SK-N-SH (cell line): ENCODE measurements around the gene FLNA. TPM values are rescaled to one million over a fixed set of nuclear protein-coding genes. Genes with fewer than 3 reads are reported as not detected.

Experiments used
- CTCF ChIA-PET: fragments of 300-600, 350-600 bp; formaldehyde crosslinking; extraction: SDS; loops from one replicate; lab custom pipeline; 2021; lab: Yijun Ruan, JAX
- POLR2A ChIA-PET: fragments of 350-600 bp; sonication (Branson Sonifier 250); formaldehyde crosslinking; extraction: SDS; loops from one replicate; lab custom pipeline; 2020; ENCODE audit warnings: antibody characterized with exemption, inconsistent platforms; lab: Yijun Ruan, JAX
- DNase-seq: peaks from one replicate; pipeline ENCODE4 v3.0.0; 2012
- H2AFZ ChIP-seq: fragments of 200-600 bp; sonication (generic); 2 replicates; pipeline ENCODE4 v1.8.1; 2016; ENCODE audit warnings: antibody characterized with exemption, mild to moderate bottlenecking, low read depth
- H3F3A ChIP-seq: fragments of 200-600 bp; sonication (generic); replicated peaks from 2 replicates; pipeline ENCODE3; 2016; ENCODE audit warnings: antibody characterized with exemption, mild to moderate bottlenecking; ENCODE audit not compliant: insufficient read depth
- H3K27ac ChIP-seq, 2 experiments: fragments of 200-500 bp in 1 of 2; fragments of 200-600 bp in 1 of 2; sonication (Bioruptor generic) in 1 of 2; sonication (generic), shearing (Covaris generic) in 1 of 2; 2 replicates each; pipeline versions ENCODE4 v1.5.1 to v1.6.1; 2014 to 2016; ENCODE audit warnings: low read depth in 2 of 2, inconsistent platforms in 1 of 2, low read length in 1 of 2, mild to moderate bottlenecking in 1 of 2, mixed read lengths in 1 of 2
- H3K27me3 ChIP-seq: fragments of 200-600 bp; sonication (generic), shearing (Covaris generic); 2 replicates; pipeline ENCODE4 v1.6.1; 2016; ENCODE audit warnings: mixed run types; ENCODE audit not compliant: insufficient read depth
- H3K36me3 ChIP-seq, 2 experiments: fragments of 200-500 bp in 1 of 2; fragments of 200-600 bp in 1 of 2; sonication (Bioruptor generic) in 1 of 2; sonication (generic) in 1 of 2; replicated peaks in 1 of 2; 2 replicates each; pipeline versions ENCODE3 to v1.5.1; 2014 to 2016; ENCODE audit warnings: low read length in 1 of 2, mild to moderate bottlenecking in 1 of 2; ENCODE audit not compliant: insufficient read depth in 2 of 2, control insufficient read depth in 1 of 2
- H3K4me1 ChIP-seq, 2 experiments: fragments of 200-500 bp in 1 of 2; fragments of 200-600 bp in 1 of 2; sonication (Bioruptor generic) in 1 of 2; sonication (generic), shearing (Covaris generic) in 1 of 2; 2 replicates each; pipeline versions ENCODE4 v1.5.1 to v1.6.1; 2014 to 2016; ENCODE audit warnings: low read depth in 1 of 2, low read length in 1 of 2, mixed run types in 1 of 2; ENCODE audit not compliant: insufficient read depth in 2 of 2, control insufficient read depth in 1 of 2
- H3K4me2 ChIP-seq: fragments of 200-600 bp; sonication (generic), shearing (Covaris generic); 2 replicates; pipeline ENCODE4 v1.6.1; 2017; ENCODE audit warnings: mixed run types
- H3K4me3 ChIP-seq, 2 experiments: fragments of 200-500 bp in 1 of 2; fragments of 200-600 bp in 1 of 2; sonication (Bioruptor generic) in 1 of 2; sonication (generic), shearing (Covaris generic) in 1 of 2; 2 replicates each; pipeline versions ENCODE4 v1.5.1 to v1.8.1; 2014 to 2016; ENCODE audit warnings: low read depth in 2 of 2, inconsistent platforms in 1 of 2, low read length in 1 of 2, mild to moderate bottlenecking in 1 of 2, mixed read lengths in 1 of 2, moderate library complexity in 1 of 2
- H3K79me2 ChIP-seq: fragments of 200-600 bp; sonication (generic); 2 replicates; pipeline ENCODE4 v1.8.1; 2017; ENCODE audit warnings: mild to moderate bottlenecking; ENCODE audit not compliant: insufficient read depth
- H3K9ac ChIP-seq: fragments of 200-600 bp; sonication (generic); 2 replicates; pipeline ENCODE4 v1.6.1; 2017; ENCODE audit warnings: mixed run types
- H3K9me2 ChIP-seq: fragments of 200-600 bp; sonication (generic); 2 replicates; pipeline ENCODE4 v1.6.1; 2017; ENCODE audit warnings: mixed run types
- H3K9me3 ChIP-seq: fragments of 200-600 bp; sonication (generic); 2 replicates; pipeline ENCODE4 v1.6.1; 2017; ENCODE audit warnings: mixed run types, mild to moderate bottlenecking, moderate library complexity
- H4K20me1 ChIP-seq: fragments of 200-600 bp; sonication (generic); 2 replicates; pipeline ENCODE4 v1.6.1; 2017; ENCODE audit warnings: mild to moderate bottlenecking, mixed run types; ENCODE audit not compliant: insufficient read depth
- ELF1 ChIP-seq: IDR thresholded peaks from 2 replicates; pipeline ENCODE4 v1.4.0; 2012
- EZH2phosphoT487 ChIP-seq: fragments of 200-600 bp; sonication (generic); IDR thresholded peaks from 2 replicates; pipeline ENCODE4 v1.6.1; 2017; ENCODE audit warnings: low read depth, mixed run types, mild to moderate bottlenecking, antibody characterized with exemption, moderate library complexity, borderline replicate concordance
- FOXJ3 ChIP-seq: sonication (generic); formaldehyde crosslinking; IDR thresholded peaks from 2 replicates; pipeline ENCODE4 v1.5.1; 2020; ENCODE audit warnings: mild to moderate bottlenecking, missing genetic modification reagents
- FOXM1 ChIP-seq: IDR thresholded peaks from 2 replicates; pipeline ENCODE4 v1.4.0; 2012; ENCODE audit warnings: low read depth, mild to moderate bottlenecking
- GATA2 ChIP-seq: sonication (generic); formaldehyde crosslinking; IDR thresholded peaks from 2 replicates; pipeline ENCODE4 v1.5.0; 2020; ENCODE audit warnings: mild to moderate bottlenecking, missing genetic modification reagents
- JUND ChIP-seq: IDR thresholded peaks from 2 replicates; pipeline ENCODE4 v1.4.0; 2012
- MAX ChIP-seq: IDR thresholded peaks from 2 replicates; pipeline ENCODE4 v1.4.0; 2012; ENCODE audit warnings: low read depth
- MXI1 ChIP-seq: IDR thresholded peaks from 2 replicates; pipeline ENCODE4 v1.6.1; 2012; ENCODE audit warnings: mild to moderate bottlenecking, low read depth, low read length, improper control_type of control experiment
- RAD21 ChIP-seq: IDR thresholded peaks from 2 replicates; pipeline ENCODE4 v1.6.1; 2012; ENCODE audit warnings: mild to moderate bottlenecking, low read length
- REST ChIP-seq: IDR thresholded peaks from 2 replicates; pipeline ENCODE4 v1.6.1; 2012; ENCODE audit warnings: mild to moderate bottlenecking, low read depth, low read length, moderate library complexity
- RFX5 ChIP-seq: IDR thresholded peaks from 2 replicates; pipeline ENCODE4 v1.6.1; 2012; ENCODE audit warnings: mild to moderate bottlenecking, improper control_type of control experiment, low read length
- TAF1 ChIP-seq: IDR thresholded peaks from 2 replicates; pipeline ENCODE4 v1.6.1; 2012; ENCODE audit warnings: low read depth, mild to moderate bottlenecking, low read length, moderate library complexity, borderline replicate concordance
- USF2 ChIP-seq: fragments of 150-350 bp; IDR thresholded peaks from 2 replicates; pipeline ENCODE4 v1.6.1; 2017; ENCODE audit warnings: antibody characterized with exemption, low read length, low read depth, borderline replicate concordance
- ZBTB33 ChIP-seq: IDR thresholded peaks from 2 replicates; pipeline ENCODE4 v1.4.0; 2012; ENCODE audit warnings: low read depth, borderline replicate concordance
- WGBS: methylation state at CpG from one replicate; pipeline ENCODE4 v1.1.6; 2017; ENCODE audit warnings: low lambda C conversion rate; 5-methylcytosine and 5-hydroxymethylcytosine counted together
- polyA plus RNA-seq, 3 experiments: library from polyadenylated mRNA; depleted of rRNA; stranded (reverse); fragments of >200 nt; gene quantifications; 2 replicates each; pipeline ENCODE4 v1.2.3, GENCODE V29; 2012
- TF ChIP-seq, protein P1 (sequence below): fragments of 200-600 bp; sonication (generic); IDR thresholded peaks from 2 replicates; pipeline ENCODE4 v1.6.1; 2017; ENCODE audit warnings: antibody characterized with exemption, mild to moderate bottlenecking, moderate library complexity

The FLNA gene, protein sequence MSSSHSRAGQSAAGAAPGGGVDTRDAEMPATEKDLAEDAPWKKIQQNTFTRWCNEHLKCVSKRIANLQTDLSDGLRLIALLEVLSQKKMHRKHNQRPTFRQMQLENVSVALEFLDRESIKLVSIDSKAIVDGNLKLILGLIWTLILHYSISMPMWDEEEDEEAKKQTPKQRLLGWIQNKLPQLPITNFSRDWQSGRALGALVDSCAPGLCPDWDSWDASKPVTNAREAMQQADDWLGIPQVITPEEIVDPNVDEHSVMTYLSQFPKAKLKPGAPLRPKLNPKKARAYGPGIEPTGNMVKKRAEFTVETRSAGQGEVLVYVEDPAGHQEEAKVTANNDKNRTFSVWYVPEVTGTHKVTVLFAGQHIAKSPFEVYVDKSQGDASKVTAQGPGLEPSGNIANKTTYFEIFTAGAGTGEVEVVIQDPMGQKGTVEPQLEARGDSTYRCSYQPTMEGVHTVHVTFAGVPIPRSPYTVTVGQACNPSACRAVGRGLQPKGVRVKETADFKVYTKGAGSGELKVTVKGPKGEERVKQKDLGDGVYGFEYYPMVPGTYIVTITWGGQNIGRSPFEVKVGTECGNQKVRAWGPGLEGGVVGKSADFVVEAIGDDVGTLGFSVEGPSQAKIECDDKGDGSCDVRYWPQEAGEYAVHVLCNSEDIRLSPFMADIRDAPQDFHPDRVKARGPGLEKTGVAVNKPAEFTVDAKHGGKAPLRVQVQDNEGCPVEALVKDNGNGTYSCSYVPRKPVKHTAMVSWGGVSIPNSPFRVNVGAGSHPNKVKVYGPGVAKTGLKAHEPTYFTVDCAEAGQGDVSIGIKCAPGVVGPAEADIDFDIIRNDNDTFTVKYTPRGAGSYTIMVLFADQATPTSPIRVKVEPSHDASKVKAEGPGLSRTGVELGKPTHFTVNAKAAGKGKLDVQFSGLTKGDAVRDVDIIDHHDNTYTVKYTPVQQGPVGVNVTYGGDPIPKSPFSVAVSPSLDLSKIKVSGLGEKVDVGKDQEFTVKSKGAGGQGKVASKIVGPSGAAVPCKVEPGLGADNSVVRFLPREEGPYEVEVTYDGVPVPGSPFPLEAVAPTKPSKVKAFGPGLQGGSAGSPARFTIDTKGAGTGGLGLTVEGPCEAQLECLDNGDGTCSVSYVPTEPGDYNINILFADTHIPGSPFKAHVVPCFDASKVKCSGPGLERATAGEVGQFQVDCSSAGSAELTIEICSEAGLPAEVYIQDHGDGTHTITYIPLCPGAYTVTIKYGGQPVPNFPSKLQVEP (N-terminal part only)
- polyA plus RNA-seq (2012; rRNA removed): 364 and 550 TPM in 2 replicates
- polyA plus RNA-seq (2012; cell fraction: cytosol; rRNA removed): 152 and 241 TPM in 2 replicates
- polyA plus RNA-seq (2012; cell fraction: nucleus; rRNA removed): 1,312 and 1,452 TPM in 2 replicates

GRCh38 chrX:154374313-154375155 is at the start of gene FLNA:
FLNA (minus strand) TSS chrX:154374634; CDS start chrX:154371245, 3,389 bp downstream.
- peaks cover 0 to 7% of the 10 kb centered on the region in 2 experiments; a peak in 1 of 4 replicates for H3K4me1 ChIP-seq
- H4K20me1 ChIP-seq: no peaks in the 10 kb centered on the region
- WGBS: 39% methylated on average over 20 of the region's 95 CpGs
- peak within 1 kb of the TSS; percentile 39; the same call in 1 of the 2 replicates for H3K9ac ChIP-seq
- no peak for TF ChIP-seq ELF1
- no peak for TF ChIP-seq JUND
- no peak for TF ChIP-seq EZH2phosphoT487
- TF ChIP-seq, protein P1, sequence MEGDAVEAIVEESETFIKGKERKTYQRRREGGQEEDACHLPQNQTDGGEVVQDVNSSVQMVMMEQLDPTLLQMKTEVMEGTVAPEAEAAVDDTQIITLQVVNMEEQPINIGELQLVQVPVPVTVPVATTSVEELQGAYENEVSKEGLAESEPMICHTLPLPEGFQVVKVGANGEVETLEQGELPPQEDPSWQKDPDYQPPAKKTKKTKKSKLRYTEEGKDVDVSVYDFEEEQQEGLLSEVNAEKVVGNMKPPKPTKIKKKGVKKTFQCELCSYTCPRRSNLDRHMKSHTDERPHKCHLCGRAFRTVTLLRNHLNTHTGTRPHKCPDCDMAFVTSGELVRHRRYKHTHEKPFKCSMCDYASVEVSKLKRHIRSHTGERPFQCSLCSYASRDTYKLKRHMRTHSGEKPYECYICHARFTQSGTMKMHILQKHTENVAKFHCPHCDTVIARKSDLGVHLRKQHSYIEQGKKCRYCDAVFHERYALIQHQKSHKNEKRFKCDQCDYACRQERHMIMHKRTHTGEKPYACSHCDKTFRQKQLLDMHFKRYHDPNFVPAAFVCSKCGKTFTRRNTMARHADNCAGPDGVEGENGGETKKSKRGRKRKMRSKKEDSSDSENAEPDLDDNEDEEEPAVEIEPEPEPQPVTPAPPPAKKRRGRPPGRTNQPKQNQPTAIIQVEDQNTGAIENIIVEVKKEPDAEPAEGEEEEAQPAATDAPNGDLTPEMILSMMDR: no peak; the same call in 1 of the 2 replicates
- TF ChIP-seq GATA2 (CRISPR knock-in tag): no peak
- TF ChIP-seq ZBTB33: no peak
- no peak for TF ChIP-seq MAX
- TF ChIP-seq RFX5: no peak
- TF ChIP-seq TAF1: no peak
- no peak for TF ChIP-seq FOXM1
- TF ChIP-seq USF2: no peak
- TF ChIP-seq MXI1: no peak
- TF ChIP-seq FOXJ3 (CRISPR knock-in tag): no peak
- no peak for TF ChIP-seq RAD21
- TF ChIP-seq REST: no peak
- no peaks in the 10 kb centered on the region for H3K36me3 ChIP-seq
- H3K79me2 ChIP-seq: peaks cover 52% of the 10 kb centered on the region
- no peaks in the 10 kb centered on the region for H3K9me3 ChIP-seq
- DNase-seq: peak; percentile 61
- peaks cover 13% of the 10 kb centered on the region for H3F3A ChIP-seq
- CTCF ChIA-PET: interaction anchor here (1.0 to 1.8 kb wide), 3 partner anchors 10 to 160 kb away, joined by 5 to 6 read pairs (median 5); no protein-coding TSS in a partner anchor
- no peaks in the 10 kb centered on the region for H3K9me2 ChIP-seq
- POLR2A ChIA-PET: interaction anchor here (0.9 to 1.7 kb wide), 2 partner anchors 12 to 23 kb away, joined by 3 to 5 read pairs; partner anchors contain the start of gene RPL10
- no peak within 1 kb of the TSS for H2AFZ ChIP-seq
- peak within 1 kb of the TSS; percentile 51 to 57 for H3K4me3 ChIP-seq
- no peaks in the 10 kb centered on the region for H3K27me3 ChIP-seq
- H3K27ac ChIP-seq: peak within 1 kb of the TSS; percentile 9 to 58; a peak in 1 of 4 replicates
- H3K4me2 ChIP-seq: peak within 1 kb of the TSS; percentile 81
